ENCODE results near the gene ENDOD1.
"Not testable (repeated sequence)": the region's sequence is repeated elsewhere in the genome, so short reads cannot be mapped to it uniquely, and the experiment has no call there.

The ENDOD1 gene

GRCh38 chr11:95089620-95090542 lies at the start of gene ENDOD1:
Gene ENDOD1 (plus strand): TSS chr11:95089846. CDS start chr11:95089928, 82 bp downstream.
- DNase-seq: peak; percentile 86 to 87

GRCh38 chr11:95042239-95042638 lies 47.4 kb upstream of the ENDOD1 start:
- DNase-seq: no peak

- no peak for DNase-seq
These were observed 46.7 kb upstream of the ENDOD1 start for GRCh38 chr11:95042906-95043305.

- no peak for DNase-seq
These were observed 45.6 kb upstream of the ENDOD1 start for GRCh38 chr11:95044010-95044409.

- no peak for DNase-seq
These were observed 43.8 kb upstream of the ENDOD1 start for GRCh38 chr11:95045812-95046211.

- DNase-seq: not testable (repeated sequence)
These were observed 40.5 kb upstream of the ENDOD1 start, which contains the start of gene KDM4F for GRCh38 chr11:95049122-95049521. Gene KDM4F (plus strand): TSS chr11:95049422.

GRCh38 chr11:95050595-95051202 lies 38.9 kb upstream of the ENDOD1 start:
- DNase-seq: no peak

GRCh38 chr11:95054356-95054755 lies 35.3 kb upstream of the ENDOD1 start:
- DNase-seq: no peak

GRCh38 chr11:95055283-95055897 lies 34.3 kb upstream of the ENDOD1 start:
- no peak for DNase-seq

- no peak for DNase-seq
These were observed 31.7 kb upstream of the ENDOD1 start for GRCh38 chr11:95057959-95058358.

GRCh38 chr11:95058621-95059020 lies 31.0 kb upstream of the ENDOD1 start:
- DNase-seq: no peak

- no peak for DNase-seq
These were observed 30.6 kb upstream of the ENDOD1 start for GRCh38 chr11:95059046-95059445.

GRCh38 chr11:95065336-95065735 lies 24.3 kb upstream of the ENDOD1 start:
- no peak for DNase-seq

- no peak for DNase-seq
These were observed 23.0 kb upstream of the ENDOD1 start, which contains the start of gene SRSF8 for GRCh38 chr11:95066716-95067038. Gene SRSF8 (plus strand): TSS chr11:95066919. CDS start chr11:95067227, 308 bp downstream.

GRCh38 chr11:95067039-95067840 lies 22.4 kb upstream of the ENDOD1 start:
- peak; percentile 72 to 77 for DNase-seq

GRCh38 chr11:95067841-95068219 lies 21.8 kb upstream of the ENDOD1 start:
- DNase-seq: no peak

- peak; percentile 81 to 87 for DNase-seq
These were observed 21.1 kb upstream of the ENDOD1 start for GRCh38 chr11:95068549-95068948.

- DNase-seq: no peak
These were observed 19.2 kb upstream of the ENDOD1 start for GRCh38 chr11:95070471-95070870.

GRCh38 chr11:95072948-95073347 lies 16.7 kb upstream of the ENDOD1 start:
- DNase-seq: no peak

- no peak for DNase-seq
These were observed 14.7 kb upstream of the ENDOD1 start for GRCh38 chr11:95074792-95075563.

- DNase-seq: no peak
These were observed 13.2 kb upstream of the ENDOD1 start for GRCh38 chr11:95076416-95076815.

- no peak for DNase-seq
These were observed 12.7 kb upstream of the ENDOD1 start for GRCh38 chr11:95076981-95077380.

Measured in CD4-positive, alpha-beta T cell treated with Interleukin-1 beta for 1 hour (primary cell).